Fibroblast of skin of scalp (primary cell): ENCODE measurements around the gene GATD1.

Experiments
- DNase-seq: peaks from one replicate; pipeline ENCODE4 v3.0.0-alpha.2; 2013

Gene GATD1

GRCh38 chr11:778976-779954 is 2.0 kb upstream of the GATD1 start:
- no peak for DNase-seq

- peak; percentile 28 for DNase-seq
These were observed 563 bp downstream of the GATD1 start for GRCh38 chr11:776561-777287.

- no peak for DNase-seq
These were observed 1.1 kb downstream of the GATD1 start for GRCh38 chr11:776263-776560.

GRCh38 chr11:774873-775592 is 2.3 kb downstream of the GATD1 start:
- no peak for DNase-seq

GRCh38 chr11:773830-774229 is 3.5 kb downstream of the GATD1 start:
- no peak for DNase-seq

- DNase-seq, result no peak
These were observed 3.9 kb downstream of the GATD1 start for GRCh38 chr11:773425-773824.

- no peak for DNase-seq
These were observed 4.6 kb downstream of the GATD1 start for GRCh38 chr11:772429-773390.

- DNase-seq, result no peak
These were observed 5.6 kb downstream of the GATD1 start for GRCh38 chr11:771617-772204.

GRCh38 chr11:770642-771616 is 6.4 kb downstream of the GATD1 start:
- DNase-seq, result no peak

GRCh38 chr11:769887-770641 is 7.2 kb downstream of the GATD1 start:
- DNase-seq, result no peak

GRCh38 chr11:767238-767637 is 10.0 kb downstream of the GATD1 start:
- DNase-seq, result no peak

- no peak for DNase-seq
These were observed 10.4 kb downstream of the GATD1 start for GRCh38 chr11:766936-767210.

- no peak for DNase-seq
These were observed 11.0 kb downstream of the GATD1 start for GRCh38 chr11:766106-766935.

- no peak for DNase-seq
These were observed 11.5 kb downstream of the GATD1 start for GRCh38 chr11:765802-766091.

- DNase-seq, result peak; percentile 57
These were observed 12.1 kb downstream of the GATD1 start for GRCh38 chr11:765025-765801.

GRCh38 chr11:764322-765024 is 12.8 kb downstream of the GATD1 start:
- no peak for DNase-seq

- DNase-seq, result no peak
These were observed 13.6 kb downstream of the GATD1 start for GRCh38 chr11:763549-764321.
